T-cell (primary cell): ENCODE data around the gene ARID2. TPM values are rescaled to one million over a fixed set of nuclear protein-coding genes. Genes with fewer than 3 reads are reported as not detected.

Source experiments
- ATAC-seq, 4 experiments: fragments of 200-7000 bp in 3 of 4; fragments of 150-1000 bp in 1 of 4; cut with Tn5 transposase; replicated peaks in 1 of 4; 1 replicate in 3 of 4; 2 replicates in 1 of 4; pipeline ENCODE4 v1.10.0; 2021; ENCODE audit warnings: moderate library complexity in 3 of 4, mild to moderate bottlenecking in 2 of 4, moderate number of reproducible peaks in 1 of 4
- CTCF ChIA-PET, 2 donors: fragments of 300-600 bp; sonication (Branson Sonifier 250); formaldehyde crosslinking; loops; one replicate each; lab custom pipeline; 2022; ENCODE audit warnings: antibody characterized with exemption in 2 of 2; lab: Charles Lee
- POLR2A ChIA-PET, 2 donors: fragments of 300-600 bp; sonication (Branson Sonifier 250); formaldehyde crosslinking; loops; one replicate each; lab custom pipeline; 2022; ENCODE audit warnings: antibody characterized with exemption in 2 of 2; lab: Charles Lee
- DNase-seq, 35 experiments: peaks; one replicate each; pipeline versions ENCODE4 v3.0.0 to v3.0.0-alpha.2; 2013 to 2023
- H3K27ac ChIP-seq: one replicate; pipeline ENCODE4 v1.5.1; 2013; ENCODE audit warnings: low read length
- H3K27me3 ChIP-seq, 2 experiments: replicated peaks in 1 of 2; 1 replicate in 1 of 2; 2 replicates in 1 of 2; pipeline versions ENCODE4 v1.6.1 to v1.7.0; 2013; ENCODE audit warnings: low read length in 1 of 2, mixed read lengths in 1 of 2; ENCODE audit not compliant: control insufficient read depth in 2 of 2, insufficient read depth in 2 of 2; ENCODE audit errors: extremely low read depth in 1 of 2
- H3K36me3 ChIP-seq, 2 donors: 1 replicate in 1 of 2; 2 replicates in 1 of 2; pipeline versions ENCODE4 v1.6.1 to v1.7.0; 2013; ENCODE audit warnings: low read length in 1 of 2; ENCODE audit not compliant: control insufficient read depth in 2 of 2, insufficient read depth in 1 of 2; ENCODE audit errors: extremely low read depth in 1 of 2
- H3K4me1 ChIP-seq, 2 experiments: 1 replicate in 1 of 2; 2 replicates in 1 of 2; pipeline versions ENCODE4 v1.6.1 to v1.7.0; 2013; ENCODE audit warnings: low read length in 2 of 2, mixed read lengths in 1 of 2; ENCODE audit not compliant: insufficient read depth in 2 of 2, control insufficient read depth in 1 of 2; ENCODE audit errors: extremely low read depth in 1 of 2
- H3K4me3 ChIP-seq, 2 donors: 1 replicate in 1 of 2; 2 replicates in 1 of 2; pipeline versions ENCODE4 v1.5.1 to v1.7.0; 2013; ENCODE audit warnings: mild to moderate bottlenecking in 2 of 2, low read length in 1 of 2, moderate library complexity in 1 of 2; ENCODE audit not compliant: control insufficient read depth in 1 of 2; ENCODE audit errors: extremely low read depth in 1 of 2
- H3K9me3 ChIP-seq: 2 replicates; pipeline ENCODE4 v1.7.0; 2013
- H3K27ac Mint-ChIP-seq, 2 donors: one replicate each; pipeline ENCODE4 v1.8.0; 2020 to 2021; ENCODE audit warnings: mild to moderate bottlenecking in 2 of 2, mixed read lengths in 2 of 2
- H3K27me3 Mint-ChIP-seq, 2 donors: one replicate each; pipeline ENCODE4 v1.8.0; 2021 to 2022; ENCODE audit warnings: mixed read lengths in 2 of 2
- H3K36me3 Mint-ChIP-seq: one replicate; pipeline ENCODE4 v1.8.0; 2021; ENCODE audit warnings: mixed read lengths
- H3K4me1 Mint-ChIP-seq, 3 donors: one replicate each; pipeline ENCODE4 v1.8.0; 2020 to 2022; ENCODE audit warnings: mixed read lengths in 3 of 3, mild to moderate bottlenecking in 1 of 3
- H3K4me3 Mint-ChIP-seq, 3 donors: one replicate each; pipeline ENCODE4 v1.8.0; 2020 to 2022; ENCODE audit warnings: mild to moderate bottlenecking in 3 of 3, mixed read lengths in 3 of 3, moderate library complexity in 3 of 3
- H3K9me3 Mint-ChIP-seq, 3 donors: one replicate each; pipeline ENCODE4 v1.8.0; 2020 to 2022; ENCODE audit warnings: mixed read lengths in 3 of 3
- WGBS: methylation state at CpG from one replicate; pipeline ENCODE4 v1.1.5; 2013; ENCODE audit warnings: missing lambda C conversion rate; ENCODE audit not compliant: insufficient coverage; 5-methylcytosine and 5-hydroxymethylcytosine counted together
- total RNA-seq, 35 experiments: library from RNA in 6 of 35; stranded (reverse) in 6 of 35; fragments of 120-200 nt in 1 of 35; gene quantifications; one replicate each; pipeline versions ENCODE4 v1.2.1 to v1.2.4 and lab custom pipeline; 2013 to 2026

Gene ARID2
- total RNA-seq, 5 donors from 2014 or later (not counting 1 experiment from before 2014, with no cell fraction given) = 40.2 to 67.6 (median 43.7) TPM

DNA sequence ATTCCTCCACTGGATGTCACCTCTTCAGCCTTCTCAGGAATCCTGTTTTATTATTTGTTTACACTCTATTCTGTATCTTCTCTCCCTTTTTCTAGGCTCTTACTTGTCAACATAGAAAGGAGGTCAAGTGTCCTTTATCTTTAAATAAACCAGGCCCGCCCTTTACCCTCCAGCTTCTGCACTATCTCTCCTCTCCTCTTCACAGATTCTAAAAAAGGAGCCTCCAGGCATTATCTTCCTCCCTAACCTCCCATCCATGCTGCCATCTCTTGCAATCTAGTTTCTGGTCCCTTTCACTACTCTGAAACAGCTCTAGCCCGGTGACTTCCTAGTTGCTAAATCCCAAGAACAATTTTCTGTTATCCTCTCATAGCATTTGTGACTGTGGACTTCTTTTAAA, 24.1 kb upstream of the ARID2 start:
- Mint-ChIP-seq H3K36me3 (peaks cover 16% of the 10 kb centered on the region), H3K27ac (no peak overlapping the region), H3K9me3 (peaks cover 0 to 14% (median 8%) of the 10 kb centered on the region in 3 donors), H3K4me1 (no peaks in the 10 kb centered on the region), H3K27me3 (no peaks in the 10 kb centered on the region), H3K4me3 (no peak overlapping the region)
- POLR2A ChIA-PET = no interaction called here
- CTCF ChIA-PET = no interaction called here
- Histone ChIP-seq H3K27me3 (no peaks in the 10 kb centered on the region), H3K4me1 (no peaks in the 10 kb centered on the region), H3K9me3 (no peaks in the 10 kb centered on the region), H3K36me3 (no peaks in the 10 kb centered on the region), H3K4me3 (no peak overlapping the region), H3K27ac (no peak overlapping the region)
- 100% methylated on average over 2 of the region's 2 CpGs for WGBS
- ATAC-seq (no peak), DNase-seq (no peak)

DNA sequence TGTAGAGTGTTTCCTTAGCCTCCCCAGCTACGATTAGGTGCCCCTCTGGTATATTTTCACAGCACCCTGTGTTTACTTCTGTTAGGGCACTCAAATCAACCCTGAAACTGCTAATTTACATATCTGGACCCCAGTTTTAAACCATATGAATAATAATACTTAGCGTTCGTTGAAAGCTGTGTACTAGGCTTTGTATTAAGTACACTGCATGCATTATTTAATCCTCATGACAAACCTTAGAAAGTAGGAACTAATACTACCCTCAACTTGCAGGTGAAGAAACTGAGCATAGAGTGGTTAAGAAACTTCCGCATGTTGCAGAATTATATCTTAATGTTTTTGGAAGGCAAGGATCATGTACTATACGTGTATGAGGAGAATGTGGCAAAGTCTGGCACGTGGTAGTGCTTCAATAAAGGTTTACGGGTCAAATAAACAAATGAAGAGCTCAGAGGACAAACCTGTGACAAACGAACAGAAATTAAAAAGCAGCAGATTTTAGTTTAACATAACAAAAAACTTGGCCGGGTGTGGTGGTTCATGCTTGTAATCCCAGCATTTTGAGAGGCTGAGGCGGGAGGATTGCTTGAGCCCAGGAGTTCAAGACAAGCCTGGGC, 22.2 kb upstream of the ARID2 start:
- H3K4me1 Mint-ChIP-seq = peaks cover 0 to under 1% (median 0%) of the 10 kb centered on the region in 3 donors
- WGBS = 96% methylated on average over 7 of the region's 10 CpGs
- no peaks in the 10 kb centered on the region for H3K9me3 ChIP-seq
- H3K27ac ChIP-seq = no peak overlapping the region
- H3K36me3 ChIP-seq = no peaks in the 10 kb centered on the region
- no peak overlapping the region for H3K4me3 ChIP-seq
- no peaks in the 10 kb centered on the region for H3K27me3 ChIP-seq
- DNase-seq (no peak), ATAC-seq (no peak)
- H3K36me3 Mint-ChIP-seq = peaks cover 16% of the 10 kb centered on the region
- H3K9me3 Mint-ChIP-seq = peaks cover 0 to under 1% (median 0%) of the 10 kb centered on the region in 3 donors
- POLR2A ChIA-PET = interaction anchor here in 1 of 2 donors (0.6 kb wide), 1 partner anchor 264 kb away, joined by 3 read pairs; no protein-coding TSS in a partner anchor
- no peak overlapping the region for H3K27ac Mint-ChIP-seq
- H3K4me3 Mint-ChIP-seq = no peak overlapping the region
- no peaks in the 10 kb centered on the region for H3K27me3 Mint-ChIP-seq
- CTCF ChIA-PET = interaction anchor here (0.5 to 0.8 kb wide), 3 partner anchors 91 to 1494 kb away, joined by 3 to 5 read pairs (median 4); no protein-coding TSS in a partner anchor
- no peaks in the 10 kb centered on the region for H3K4me1 ChIP-seq

DNA sequence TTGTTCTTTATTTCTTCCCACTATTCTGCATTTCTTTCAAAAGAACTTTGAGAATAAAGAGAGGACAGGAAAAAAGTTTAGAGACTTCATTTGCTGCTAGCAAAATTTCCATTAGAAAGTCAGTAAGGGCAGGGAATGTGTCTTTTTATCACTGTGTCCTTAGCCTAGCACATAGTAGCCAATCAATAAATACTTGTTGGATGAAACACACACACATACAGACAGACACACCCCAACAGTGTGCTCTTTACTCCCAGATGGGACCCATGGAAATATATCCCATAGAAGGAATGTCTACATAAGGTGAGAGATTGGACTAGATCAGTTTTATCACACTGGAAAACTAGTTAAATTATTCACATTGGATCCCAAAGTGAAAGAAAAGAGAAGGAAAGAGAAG, 21.1 kb upstream of the ARID2 start:
- Mint-ChIP-seq H3K4me1 (peaks cover 3 to 6% (median 5%) of the 10 kb centered on the region in 3 donors), H3K27me3 (no peaks in the 10 kb centered on the region), H3K36me3 (peaks cover 16% of the 10 kb centered on the region), H3K27ac (no peak overlapping the region), H3K9me3 (no peaks in the 10 kb centered on the region), H3K4me3 (no peak overlapping the region)
- no peaks in the 10 kb centered on the region for H3K36me3 ChIP-seq
- no peak overlapping the region for H3K27ac ChIP-seq
- H3K4me3 ChIP-seq = no peak overlapping the region
- no peak for ATAC-seq
- CTCF ChIA-PET = interaction anchor here in 1 of 2 donors (1.8 kb wide), 1 partner anchor 16 kb away, joined by 5 read pairs; no protein-coding TSS in a partner anchor
- no peaks in the 10 kb centered on the region for H3K4me1 ChIP-seq
- no peaks in the 10 kb centered on the region for H3K9me3 ChIP-seq
- H3K27me3 ChIP-seq = no peaks in the 10 kb centered on the region
- DNase-seq = no peak
- POLR2A ChIA-PET = no interaction called here

DNA sequence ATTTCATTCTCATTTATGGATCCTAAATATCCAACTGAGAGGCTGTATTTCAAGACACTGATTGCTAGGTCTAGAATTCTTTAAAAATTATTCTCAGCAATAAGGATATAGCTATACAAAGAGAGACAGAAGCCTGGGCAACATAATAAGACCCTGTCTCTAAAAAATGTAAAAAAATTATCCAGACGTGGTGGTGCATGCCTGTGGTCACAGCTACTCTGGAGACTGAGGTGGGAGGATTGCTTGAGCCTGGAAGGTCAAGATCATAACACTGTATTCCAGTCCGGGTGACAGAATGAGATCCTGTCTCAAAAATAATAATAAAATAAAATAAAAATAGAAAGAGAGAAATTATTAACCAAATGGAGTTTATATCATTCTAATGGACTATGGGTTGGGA, 20.6 kb upstream of the ARID2 start:
- no peaks in the 10 kb centered on the region for H3K9me3 Mint-ChIP-seq
- ATAC-seq (no peak), DNase-seq (no peak)
- no peak overlapping the region for H3K27ac Mint-ChIP-seq
- H3K4me3 Mint-ChIP-seq = no peak overlapping the region
- Histone ChIP-seq H3K4me3 (no peak overlapping the region), H3K36me3 (no peaks in the 10 kb centered on the region), H3K27ac (no peak overlapping the region), H3K9me3 (no peaks in the 10 kb centered on the region), H3K4me1 (no peaks in the 10 kb centered on the region), H3K27me3 (no peaks in the 10 kb centered on the region)
- peaks cover 19% of the 10 kb centered on the region for H3K36me3 Mint-ChIP-seq
- H3K27me3 Mint-ChIP-seq = no peaks in the 10 kb centered on the region
- no CpG with 5 or more reads among the region's 2 CpGs for WGBS
- POLR2A ChIA-PET = no interaction called here
- CTCF ChIA-PET = interaction anchor here in 1 of 2 donors (0.6 to 1.8 kb wide), 2 partner anchors 11 to 16 kb away, joined by 4 to 5 read pairs; no protein-coding TSS in a partner anchor
- peaks cover 7 to 11% (median 9%) of the 10 kb centered on the region in 3 donors for H3K4me1 Mint-ChIP-seq

DNA sequence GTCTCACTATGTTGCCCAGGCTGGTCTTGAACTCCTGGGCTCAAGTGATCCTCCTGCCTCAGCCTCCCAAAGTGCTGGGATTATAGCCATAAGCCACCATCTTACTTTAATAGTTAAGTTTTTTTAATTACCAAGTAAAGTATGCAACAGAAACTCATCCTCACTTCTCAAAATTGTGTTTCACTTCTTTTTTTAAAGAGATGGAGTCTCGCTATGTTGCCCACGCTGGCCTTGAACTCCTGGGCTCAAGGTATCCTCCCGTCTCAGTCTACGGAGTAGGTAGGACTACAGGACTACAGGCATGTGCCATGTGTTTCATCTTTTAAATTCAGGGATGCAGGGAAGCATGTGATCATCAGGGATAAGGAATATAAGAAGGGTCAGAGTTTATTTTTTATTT, 17.2 kb upstream of the ARID2 start:
- H3K4me3 Mint-ChIP-seq = no peak overlapping the region
- H3K27me3 ChIP-seq = no peaks in the 10 kb centered on the region
- no peak overlapping the region for H3K27ac Mint-ChIP-seq
- DNase-seq (no peak), ATAC-seq (no peak)
- POLR2A ChIA-PET = no interaction called here
- no CpG with 5 or more reads among the region's 4 CpGs for WGBS
- no peaks in the 10 kb centered on the region for H3K36me3 ChIP-seq
- no peak overlapping the region for H3K4me3 ChIP-seq
- CTCF ChIA-PET = no interaction called here
- no peaks in the 10 kb centered on the region for H3K9me3 Mint-ChIP-seq
- H3K4me1 Mint-ChIP-seq = peaks cover 10 to 16% (median 13%) of the 10 kb centered on the region in 3 donors
- no peak overlapping the region for H3K27ac ChIP-seq
- no peaks in the 10 kb centered on the region for H3K4me1 ChIP-seq
- H3K27me3 Mint-ChIP-seq = no peaks in the 10 kb centered on the region
- H3K36me3 Mint-ChIP-seq = peaks cover 8% of the 10 kb centered on the region
- no peaks in the 10 kb centered on the region for H3K9me3 ChIP-seq

DNA sequence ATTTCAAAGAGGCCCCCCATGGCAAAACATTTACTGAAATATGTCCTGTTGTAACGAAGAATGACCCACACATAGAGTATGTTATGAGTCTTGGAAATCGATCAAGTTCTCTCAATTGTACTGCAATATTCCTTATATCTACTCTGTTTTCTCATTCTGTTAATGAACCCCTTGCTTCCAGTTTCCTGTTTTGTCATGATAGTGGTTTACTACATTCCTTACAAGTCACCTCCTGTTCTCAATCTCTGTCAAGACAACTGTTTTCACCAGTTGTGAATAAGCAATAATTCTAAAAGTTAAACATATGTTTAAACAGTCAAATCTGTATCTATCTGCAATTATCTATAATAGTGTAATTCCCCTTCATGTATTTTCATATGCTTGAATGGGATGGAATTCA, 16.4 kb upstream of the ARID2 start:
- CTCF ChIA-PET = no interaction called here
- H3K27ac ChIP-seq = no peak overlapping the region
- H3K27ac Mint-ChIP-seq = no peak overlapping the region

More for the DNA sequence above, 16.4 kb upstream of the ARID2 start:
- DNase-seq (no peak), ATAC-seq (no peak)
- no peaks in the 10 kb centered on the region for H3K9me3 ChIP-seq
- no peaks in the 10 kb centered on the region for H3K4me1 ChIP-seq
- no CpG with 5 or more reads among the region's 2 CpGs for WGBS
- Mint-ChIP-seq H3K36me3 (peaks cover 6% of the 10 kb centered on the region), H3K4me3 (no peak overlapping the region), H3K27me3 (no peaks in the 10 kb centered on the region), H3K4me1 (peaks cover 16 to 23% (median 17%) of the 10 kb centered on the region in 3 donors), H3K9me3 (no peaks in the 10 kb centered on the region)
- H3K4me3 ChIP-seq = no peak overlapping the region
- POLR2A ChIA-PET = interaction anchor here in 1 of 2 donors (0.6 kb wide), 1 partner anchor 14 kb away, joined by 5 read pairs; no protein-coding TSS in a partner anchor
- no peaks in the 10 kb centered on the region for H3K27me3 ChIP-seq
- H3K36me3 ChIP-seq = no peaks in the 10 kb centered on the region
